CD4-positive, alpha-beta T cell (primary cell): ENCODE measurements around the gene MSI2. TPM values are rescaled to one million over a fixed set of nuclear protein-coding genes. Genes with fewer than 3 reads are reported as not detected.

Source experiments
- ATAC-seq: fragments of 200-7000 bp; cut with Tn5 transposase; one replicate; pipeline ENCODE4 v1.10.0; 2022; ENCODE audit warnings: mild to moderate bottlenecking; ENCODE audit not compliant: poor library complexity
- CTCF ChIA-PET: fragments of 350-600 bp; sonication (Branson Sonifier 250); formaldehyde crosslinking; loops from one replicate; lab custom pipeline; 2021; ENCODE audit warnings: antibody characterized with exemption, inconsistent platforms; lab: Charles Lee
- POLR2A ChIA-PET: fragments of 350-600 bp; sonication (Branson Sonifier 250); formaldehyde crosslinking; loops from one replicate; lab custom pipeline; 2021; ENCODE audit warnings: antibody characterized with exemption, inconsistent platforms; lab: Charles Lee
- DNase-seq, 14 experiments: peaks; one replicate each; pipeline ENCODE4 v3.0.0-alpha.2; 2013 to 2020; ENCODE audit warnings: mixed read lengths in 2 of 14
- H3K27ac ChIP-seq, 2 donors: one replicate each; pipeline versions ENCODE4 v1.5.1 to v1.7.0; 2013; ENCODE audit warnings: low read length in 2 of 2, low read depth in 1 of 2, mild to moderate bottlenecking in 1 of 2
- H3K27me3 ChIP-seq, 2 experiments: 1 replicate in 1 of 2; 2 replicates in 1 of 2; pipeline versions ENCODE4 v1.6.1 to v1.7.0; 2013; ENCODE audit warnings: low read length in 2 of 2, control low read depth in 1 of 2, mild to moderate bottlenecking in 1 of 2, moderate library complexity in 1 of 2; ENCODE audit not compliant: insufficient read depth in 2 of 2, control insufficient read depth in 1 of 2
- H3K36me3 ChIP-seq: one replicate; pipeline ENCODE4 v1.6.1; 2013; ENCODE audit warnings: low read length, control low read depth; ENCODE audit not compliant: insufficient read depth
- H3K4me1 ChIP-seq: one replicate; pipeline ENCODE4 v1.6.1; 2013; ENCODE audit warnings: low read length, control low read depth; ENCODE audit not compliant: insufficient read depth
- H3K4me3 ChIP-seq: one replicate; pipeline ENCODE4 v1.5.1; 2013; ENCODE audit warnings: mild to moderate bottlenecking, low read length, moderate library complexity
- H3K9me3 ChIP-seq, 2 experiments: 1 replicate in 1 of 2; 2 replicates in 1 of 2; pipeline versions ENCODE4 v1.6.1 to v1.7.0; 2013; ENCODE audit warnings: low read length in 2 of 2, mild to moderate bottlenecking in 2 of 2, control low read depth in 1 of 2, moderate library complexity in 1 of 2; ENCODE audit not compliant: control insufficient read depth in 1 of 2, insufficient read depth in 1 of 2
- H3K27ac Mint-ChIP-seq: one replicate; pipeline ENCODE4 v1.8.0; 2020; ENCODE audit warnings: mixed read lengths
- H3K27me3 Mint-ChIP-seq: one replicate; pipeline ENCODE4 v1.8.0; 2021; ENCODE audit warnings: mixed read lengths
- H3K36me3 Mint-ChIP-seq: one replicate; pipeline ENCODE4 v1.8.0; 2021; ENCODE audit warnings: low read depth, mixed read lengths
- H3K4me1 Mint-ChIP-seq: one replicate; pipeline ENCODE4 v1.8.0; 2021; ENCODE audit warnings: low read depth, mixed read lengths
- H3K4me3 Mint-ChIP-seq: one replicate; pipeline ENCODE4 v1.8.0; 2020; ENCODE audit warnings: mild to moderate bottlenecking, mixed read lengths
- H3K9me3 Mint-ChIP-seq: one replicate; pipeline ENCODE4 v1.8.0; 2020; ENCODE audit warnings: mixed read lengths
- intact Hi-C, 2 experiments: fragments of 100-400 bp; cut with DNase I in 1 of 2; cut with micrococcal nuclease in 1 of 2; formaldehyde crosslinking; loops; one replicate each; pipeline versions ENCODE4 v1.15.1 to v1.9.0; 2023 to 2025; cut with DNase I, micrococcal nuclease
- total RNA-seq, 174 experiments: library from RNA in 2 of 174; stranded (reverse) in 2 of 174; gene quantifications; one replicate each; pipeline ENCODE4 v1.2.3 and lab custom pipeline; 2021 to 2026
- TF ChIP-seq, protein P1 (sequence below): fragments of 200-600 bp; IDR thresholded peaks from one replicate; pipeline ENCODE4 v1.8.0; 2022; ENCODE audit warnings: antibody characterized with exemption, mild to moderate bottlenecking

MSI2 gene
- total RNA-seq, 2 experiments from 2014 or later, result 129 to 132 TPM

DNA sequence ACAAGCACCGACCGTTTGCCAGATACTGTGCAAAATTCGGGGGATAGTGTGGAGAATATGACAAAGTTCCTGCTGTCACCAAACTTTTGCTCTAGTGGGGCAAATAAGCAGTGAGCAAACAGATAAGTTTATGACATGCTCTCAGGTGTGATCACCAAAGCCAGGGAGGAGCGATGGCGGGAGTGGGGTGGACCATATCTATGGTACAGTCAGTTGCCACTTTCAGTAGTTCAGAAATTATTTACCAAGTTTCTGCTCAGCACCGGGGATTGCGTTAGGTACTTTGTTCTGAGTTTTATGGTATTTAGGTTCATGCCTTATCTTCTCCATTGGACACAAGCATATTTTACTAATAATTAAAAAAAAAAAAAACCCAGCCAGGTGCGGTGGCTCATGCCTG, 11.9 kb downstream of the MSI2 start:
- ChIA-PET POLR2A (no interaction called here), CTCF (no interaction called here)
- H3K9me3 Mint-ChIP-seq, result no peaks in the 10 kb centered on the region
- H3K4me1 ChIP-seq, result peaks cover 17% of the 10 kb centered on the region
- intact Hi-C loops, result no loop called here
- H3K4me3 ChIP-seq, result no peak overlapping the region
- H3K4me1 Mint-ChIP-seq, result peaks cover 56% of the 10 kb centered on the region
- peaks cover 67% of the 10 kb centered on the region for H3K36me3 ChIP-seq
- no peak for DNase-seq
- H3K27me3 ChIP-seq, result no peaks in the 10 kb centered on the region
- H3K27ac Mint-ChIP-seq, result no peak overlapping the region
- H3K27me3 Mint-ChIP-seq, result no peaks in the 10 kb centered on the region
- ATAC-seq, result no peak
- no peak overlapping the region for H3K27ac ChIP-seq
- no peak overlapping the region for H3K4me3 Mint-ChIP-seq
- H3K36me3 Mint-ChIP-seq, result peaks cover 92% of the 10 kb centered on the region
- TF ChIP-seq, protein P1, sequence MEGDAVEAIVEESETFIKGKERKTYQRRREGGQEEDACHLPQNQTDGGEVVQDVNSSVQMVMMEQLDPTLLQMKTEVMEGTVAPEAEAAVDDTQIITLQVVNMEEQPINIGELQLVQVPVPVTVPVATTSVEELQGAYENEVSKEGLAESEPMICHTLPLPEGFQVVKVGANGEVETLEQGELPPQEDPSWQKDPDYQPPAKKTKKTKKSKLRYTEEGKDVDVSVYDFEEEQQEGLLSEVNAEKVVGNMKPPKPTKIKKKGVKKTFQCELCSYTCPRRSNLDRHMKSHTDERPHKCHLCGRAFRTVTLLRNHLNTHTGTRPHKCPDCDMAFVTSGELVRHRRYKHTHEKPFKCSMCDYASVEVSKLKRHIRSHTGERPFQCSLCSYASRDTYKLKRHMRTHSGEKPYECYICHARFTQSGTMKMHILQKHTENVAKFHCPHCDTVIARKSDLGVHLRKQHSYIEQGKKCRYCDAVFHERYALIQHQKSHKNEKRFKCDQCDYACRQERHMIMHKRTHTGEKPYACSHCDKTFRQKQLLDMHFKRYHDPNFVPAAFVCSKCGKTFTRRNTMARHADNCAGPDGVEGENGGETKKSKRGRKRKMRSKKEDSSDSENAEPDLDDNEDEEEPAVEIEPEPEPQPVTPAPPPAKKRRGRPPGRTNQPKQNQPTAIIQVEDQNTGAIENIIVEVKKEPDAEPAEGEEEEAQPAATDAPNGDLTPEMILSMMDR, result no peak
- H3K9me3 ChIP-seq, result no peaks in the 10 kb centered on the region

DNA sequence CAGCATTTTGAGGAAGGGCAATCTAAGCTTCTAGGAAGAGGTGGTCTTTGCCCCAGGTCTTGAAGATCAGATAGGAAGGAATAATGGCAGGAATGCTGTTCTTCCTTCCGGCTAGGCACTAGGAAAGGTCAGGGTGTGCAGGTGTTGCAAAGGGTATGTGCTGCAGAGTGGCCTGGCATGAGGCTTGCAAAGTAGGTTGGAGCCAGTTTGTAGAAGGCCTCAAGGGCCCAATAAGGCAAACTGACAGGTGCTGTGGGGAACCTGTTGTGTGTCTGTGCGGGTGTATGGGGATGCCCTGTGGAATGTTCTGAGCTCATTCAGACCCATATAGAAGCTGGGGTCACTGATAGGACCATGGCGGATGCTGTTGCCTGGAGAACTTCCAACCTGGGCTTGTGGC, 12.7 kb downstream of the MSI2 start:
- Mint-ChIP-seq H3K9me3 (no peaks in the 10 kb centered on the region), H3K4me3 (no peak overlapping the region), H3K27ac (no peak overlapping the region), H3K36me3 (peaks cover 88% of the 10 kb centered on the region), H3K4me1 (peaks cover 48% of the 10 kb centered on the region), H3K27me3 (no peaks in the 10 kb centered on the region)
- Histone ChIP-seq H3K27ac (no peak overlapping the region), H3K36me3 (peaks cover 64% of the 10 kb centered on the region), H3K9me3 (no peaks in the 10 kb centered on the region), H3K27me3 (no peaks in the 10 kb centered on the region), H3K4me1 (peaks cover 17% of the 10 kb centered on the region), H3K4me3 (no peak overlapping the region)
- intact Hi-C loops, result no loop called here
- TF ChIP-seq, protein P1, result no peak
- ATAC-seq (no peak), DNase-seq (no peak)
- CTCF ChIA-PET, result interaction anchor here (2.3 kb wide), 1 partner anchor 26 kb away, joined by 10 read pairs; no protein-coding TSS in a partner anchor
- POLR2A ChIA-PET, result no interaction called here

DNA sequence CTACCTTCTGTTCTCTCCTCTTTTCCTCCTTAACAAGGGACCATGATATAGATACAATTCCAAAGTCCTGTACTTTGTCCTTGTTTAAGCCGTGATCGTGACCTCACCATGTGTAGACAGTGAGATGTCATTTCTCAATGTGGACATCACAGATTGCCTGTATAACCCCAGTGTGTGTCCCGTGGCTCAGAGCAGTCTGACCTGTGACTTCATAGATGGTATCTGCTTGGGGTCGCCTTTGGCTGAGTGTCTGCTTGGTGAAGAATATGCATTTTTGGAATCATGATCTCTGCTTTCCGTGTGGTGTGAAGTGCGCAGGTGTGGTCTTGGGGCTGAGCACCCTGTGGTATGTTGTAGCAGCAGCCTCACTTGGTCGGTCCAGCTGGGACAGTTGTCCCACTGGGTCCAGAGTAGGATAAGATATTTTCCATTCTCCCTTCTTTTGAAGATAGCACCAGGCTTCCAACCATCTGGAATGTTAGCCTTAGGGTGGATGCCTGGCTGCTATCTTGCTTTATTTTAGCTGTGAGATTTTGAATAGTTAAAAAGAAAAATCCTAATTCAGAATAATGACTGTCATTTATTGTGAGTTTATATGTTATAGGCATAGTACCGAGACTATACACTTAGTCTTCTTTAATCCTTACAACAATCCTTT, 13.4 kb downstream of the MSI2 start:
- ChIA-PET POLR2A (interaction anchor here (1.1 kb wide), 1 partner anchor 9 kb away, joined by 5 read pairs; no protein-coding TSS in a partner anchor), CTCF (interaction anchor here (1.8 to 2.3 kb wide), 2 partner anchors 12 to 27 kb away, joined by 3 to 10 read pairs; no protein-coding TSS in a partner anchor)
- TF ChIP-seq, protein P1, result no peak
- Mint-ChIP-seq H3K27ac (no peak overlapping the region), H3K27me3 (no peaks in the 10 kb centered on the region), H3K9me3 (no peaks in the 10 kb centered on the region), H3K4me3 (no peak overlapping the region), H3K36me3 (peaks cover 88% of the 10 kb centered on the region), H3K4me1 (peaks cover 54% of the 10 kb centered on the region)
- no peak overlapping the region for H3K27ac ChIP-seq
- intact Hi-C loops, result no loop called here
- peaks cover 64% of the 10 kb centered on the region for H3K36me3 ChIP-seq
- H3K9me3 ChIP-seq, result no peaks in the 10 kb centered on the region
- H3K27me3 ChIP-seq, result no peaks in the 10 kb centered on the region
- no peak for ATAC-seq
- no peak for DNase-seq
- H3K4me1 ChIP-seq, result peaks cover 13% of the 10 kb centered on the region
- H3K4me3 ChIP-seq, result no peak overlapping the region
